Subcutaneous abdominal adipose tissue (tissue), 5 donors: ENCODE data around the gene PC.
"Not testable (repeated sequence)": the region's sequence is repeated elsewhere in the genome, so short reads cannot be mapped to it uniquely, and the experiment has no call there.

Source experiments
- H3K27ac ChIP-seq: one replicate; pipeline ENCODE4 v1.7.0; 2013; ENCODE audit warnings: low read depth, mild to moderate bottlenecking, inconsistent platforms, low read length, moderate library complexity
- H3K27me3 ChIP-seq, 5 donors: one replicate each; pipeline ENCODE4 v1.7.0; 2013; ENCODE audit warnings: low read length in 5 of 5, inconsistent platforms in 1 of 5; ENCODE audit not compliant: control insufficient read depth in 5 of 5, insufficient read depth in 4 of 5
- H3K36me3 ChIP-seq, 5 donors: one replicate each; pipeline ENCODE4 v1.7.0; 2013; ENCODE audit warnings: low read length in 5 of 5; ENCODE audit not compliant: control insufficient read depth in 5 of 5, insufficient read depth in 5 of 5
- H3K4me1 ChIP-seq, 5 donors: one replicate each; pipeline ENCODE4 v1.7.0; 2013; ENCODE audit warnings: low read length in 5 of 5, mild to moderate bottlenecking in 3 of 5, moderate library complexity in 1 of 5; ENCODE audit not compliant: control insufficient read depth in 5 of 5, insufficient read depth in 5 of 5
- H3K4me3 ChIP-seq, 5 donors: one replicate each; pipeline ENCODE4 v1.7.0; 2013; ENCODE audit warnings: low read length in 5 of 5, low read depth in 1 of 5
- H3K9ac ChIP-seq, 5 donors: one replicate each; pipeline ENCODE4 v1.7.0; 2013; ENCODE audit warnings: low read length in 5 of 5, mild to moderate bottlenecking in 4 of 5, moderate library complexity in 3 of 5
- H3K9me3 ChIP-seq, 5 donors: one replicate each; pipeline ENCODE4 v1.7.0; 2013; ENCODE audit warnings: low read length in 5 of 5; ENCODE audit not compliant: control insufficient read depth in 5 of 5
- donor health status: healthy.
- donor health status: healthy.
- donor health status: healthy.
- donor health status: healthy.
- donor health status: healthy.

The PC gene

DNA sequence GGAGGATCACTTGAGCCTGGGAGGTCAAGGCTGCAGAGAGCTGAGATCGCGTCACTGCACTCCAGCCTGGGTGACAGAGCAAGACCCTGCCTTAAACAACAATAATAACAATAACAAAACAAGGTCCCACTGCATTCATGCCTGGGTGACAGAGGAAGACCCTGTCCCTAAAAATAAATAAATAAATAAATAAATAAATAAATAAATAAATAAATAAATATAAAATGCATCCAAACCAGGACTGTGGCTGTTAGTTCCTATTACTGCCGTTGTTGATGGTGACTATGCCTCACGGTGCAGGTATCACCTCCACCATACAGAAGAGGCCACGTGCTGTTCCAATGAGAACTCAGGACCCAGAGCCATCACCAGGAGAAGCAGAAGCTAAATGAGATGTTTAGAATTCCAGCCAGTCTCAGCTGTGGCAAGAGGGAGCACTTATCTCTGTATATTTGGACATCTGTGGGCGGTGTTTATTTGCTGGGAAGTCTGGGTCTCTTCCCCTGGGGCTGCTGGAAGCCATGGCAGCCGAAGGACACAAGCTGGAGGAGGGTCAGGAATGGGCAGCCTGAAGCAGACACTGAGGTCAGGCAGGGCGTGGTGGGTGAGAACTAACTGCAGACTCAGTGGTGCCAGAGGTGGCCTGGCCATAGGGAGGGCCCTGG is 38.6 kb upstream of the PC start:
- no peak overlapping the region for H3K4me3 ChIP-seq
- no peaks in the 10 kb centered on the region for H3K9me3 ChIP-seq
- H3K9ac ChIP-seq = no peak overlapping the region
- H3K27me3 ChIP-seq = no peaks in the 10 kb centered on the region
- H3K36me3 ChIP-seq = no peaks in the 10 kb centered on the region
- H3K4me1 ChIP-seq = peaks cover 2 to 13% (median 9%) of the 10 kb centered on the region in 5 donors
- no peak overlapping the region for H3K27ac ChIP-seq

DNA sequence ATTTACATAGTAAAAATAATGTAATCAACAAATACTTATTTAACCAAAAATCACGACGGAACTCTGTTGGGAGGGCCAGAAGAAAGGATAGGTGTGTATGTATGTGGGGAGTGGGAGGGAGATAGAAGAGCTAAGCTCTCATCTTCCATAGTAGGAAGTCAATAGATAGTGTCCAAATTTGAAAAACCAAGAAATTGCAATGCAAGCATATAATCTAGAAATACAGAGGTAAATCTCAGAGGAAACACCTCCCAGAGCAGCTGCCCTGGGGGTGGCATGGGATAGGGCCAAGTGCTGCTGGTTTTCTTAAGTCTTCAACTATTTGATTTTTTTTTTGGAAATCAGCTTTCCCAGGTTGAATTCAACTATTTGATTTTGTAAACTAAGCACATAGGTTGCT is 33.9 kb upstream of the PC start:
- Histone ChIP-seq H3K27me3 (no peaks in the 10 kb centered on the region), H3K9ac (no peak overlapping the region), H3K4me1 (peaks cover 2 to 10% (median 9%) of the 10 kb centered on the region in 5 donors), H3K4me3 (no peak overlapping the region), H3K36me3 (no peaks in the 10 kb centered on the region), H3K9me3 (no peaks in the 10 kb centered on the region), H3K27ac (no peak overlapping the region)

DNA sequence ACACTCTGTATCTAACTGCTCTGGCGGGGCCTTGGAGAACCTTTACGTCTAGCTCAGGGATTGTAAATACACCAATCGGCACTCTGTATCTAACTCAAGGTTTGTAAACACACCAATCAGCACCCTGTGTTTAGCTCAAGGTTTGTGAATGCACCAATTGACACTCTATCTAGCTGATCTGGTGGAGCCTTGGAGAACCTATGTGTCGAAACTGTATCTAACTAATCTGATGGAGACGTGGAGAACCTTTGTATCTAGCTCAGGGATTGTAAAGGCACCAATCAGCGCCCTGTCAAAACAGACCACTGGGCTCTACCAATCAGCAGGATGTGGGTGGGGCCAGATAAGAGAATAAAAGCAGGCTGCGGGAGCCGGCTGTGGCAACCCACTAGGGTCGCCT is 31.2 kb upstream of the PC start:
- not testable (repeated sequence) for H3K4me3 ChIP-seq, H3K4me1 ChIP-seq, H3K9me3 ChIP-seq, H3K27me3 ChIP-seq, H3K27ac ChIP-seq, H3K9ac ChIP-seq, H3K36me3 ChIP-seq

DNA sequence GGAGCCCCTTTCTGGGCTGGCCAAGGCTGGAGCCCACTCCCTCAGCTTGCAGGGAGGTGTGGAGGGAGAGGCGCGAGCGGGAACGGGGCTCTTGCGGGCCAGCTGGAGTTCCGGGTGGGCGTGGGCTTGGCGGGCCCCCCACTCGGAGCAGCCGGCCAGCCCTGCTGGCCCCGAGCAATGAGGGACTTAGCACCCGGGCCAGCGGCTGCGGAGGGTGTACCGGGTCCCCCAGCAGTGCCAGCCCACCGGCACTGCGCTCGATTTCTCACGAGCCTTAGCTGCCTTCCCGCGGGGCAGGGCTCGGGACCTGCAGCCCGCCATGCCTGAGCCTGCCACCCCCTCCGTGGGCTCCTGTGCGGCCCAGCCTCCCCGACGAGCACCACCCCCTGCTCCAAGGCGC is 30.6 kb upstream of the PC start:
- H3K4me1 ChIP-seq = peaks cover under 1 to 15% (median 6%) of the 10 kb centered on the region in 5 donors
- H3K27ac ChIP-seq, H3K4me3 ChIP-seq, H3K9me3 ChIP-seq, H3K9ac ChIP-seq, H3K27me3 ChIP-seq, H3K36me3 ChIP-seq: not testable (repeated sequence)

DNA sequence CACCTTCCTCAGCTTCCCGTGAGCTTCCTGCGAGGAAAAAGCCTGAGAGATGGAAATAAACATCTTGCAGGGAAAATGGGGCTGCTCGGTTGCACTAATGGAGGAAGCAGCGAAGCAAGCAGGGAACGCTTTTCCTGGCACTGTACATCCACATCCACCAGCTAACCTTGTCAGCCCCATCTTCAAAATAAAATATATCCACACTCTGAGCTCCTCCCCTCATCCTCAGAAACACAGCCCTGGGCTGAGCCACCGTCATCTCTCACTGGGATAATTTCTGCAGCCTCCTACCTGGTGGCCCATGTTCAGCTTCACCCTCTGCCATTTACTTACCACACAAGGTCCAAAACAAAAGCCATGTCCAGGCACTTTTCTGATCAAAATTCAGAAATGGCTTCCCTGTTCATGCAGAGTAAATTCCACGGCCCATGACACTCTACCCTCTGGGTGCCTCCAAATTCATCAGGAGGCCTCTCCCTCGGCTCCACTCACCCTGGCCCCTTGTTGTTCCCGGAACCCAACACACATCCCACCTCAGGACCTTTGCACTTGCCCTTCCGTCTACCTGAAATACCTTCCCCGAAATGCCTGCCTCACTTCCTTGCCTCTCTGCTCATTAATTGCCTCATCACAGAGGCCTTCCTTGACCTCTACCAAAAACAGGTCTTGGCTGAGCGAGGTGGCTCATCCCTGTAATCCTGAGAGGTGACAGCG is 29.9 kb upstream of the PC start:
- Histone ChIP-seq H3K27me3 (no peaks in the 10 kb centered on the region), H3K4me1 (peaks cover 3 to 21% (median 6%) of the 10 kb centered on the region in 5 donors), H3K27ac (no peak overlapping the region), H3K4me3 (no peak overlapping the region), H3K9me3 (no peaks in the 10 kb centered on the region), H3K9ac (no peak overlapping the region), H3K36me3 (no peaks in the 10 kb centered on the region)

DNA sequence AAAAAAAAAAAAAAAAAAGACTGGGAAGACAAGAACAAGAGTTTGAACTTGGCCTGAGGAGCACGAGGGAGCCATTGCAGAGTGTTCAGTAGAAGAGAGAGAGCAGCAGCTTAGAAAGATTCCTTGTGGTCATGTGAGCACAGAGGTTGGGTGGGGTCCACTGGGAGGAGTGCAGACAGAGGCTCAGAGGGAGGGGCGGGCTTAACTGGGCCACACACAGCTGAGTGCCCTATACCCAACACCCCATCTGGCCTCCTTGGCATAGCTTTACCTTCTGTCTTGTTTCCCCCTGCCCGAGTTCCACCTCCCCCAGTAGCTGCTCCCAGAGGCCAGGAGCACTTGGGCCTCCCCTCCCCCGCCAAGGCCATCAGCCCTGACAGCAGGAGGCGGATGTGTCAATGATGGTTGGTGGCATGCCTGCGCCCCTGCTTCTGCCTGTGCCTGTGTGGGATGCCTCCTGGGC is 29.0 kb upstream of the PC start:
- no peaks in the 10 kb centered on the region for H3K27me3 ChIP-seq
- H3K36me3 ChIP-seq = no peaks in the 10 kb centered on the region
- peaks cover 3 to 24% (median 8%) of the 10 kb centered on the region in 5 donors for H3K4me1 ChIP-seq
- H3K9me3 ChIP-seq = no peaks in the 10 kb centered on the region
- H3K4me3 ChIP-seq = no peak overlapping the region
- no peak overlapping the region for H3K9ac ChIP-seq
- H3K27ac ChIP-seq = no peak overlapping the region

DNA sequence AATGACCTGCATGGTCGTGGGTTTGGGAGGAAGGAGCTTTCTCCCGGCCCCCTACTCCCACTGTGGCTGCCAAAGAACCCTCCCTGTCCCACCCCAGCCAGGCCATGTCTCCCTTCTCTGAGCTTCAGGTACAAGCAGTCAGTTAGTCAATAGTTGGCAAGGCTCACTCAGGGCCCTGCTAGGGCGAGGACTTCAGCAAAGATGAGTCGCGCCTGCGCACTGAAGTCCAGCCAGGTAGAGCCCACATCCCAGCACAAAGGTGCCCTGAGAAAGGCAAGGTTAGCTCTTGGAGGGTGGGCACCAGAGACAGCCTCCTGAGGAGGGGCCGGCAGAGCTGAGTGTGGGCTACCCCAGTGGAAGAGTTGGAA is 28.0 kb upstream of the PC start:
- H3K36me3 ChIP-seq = no peaks in the 10 kb centered on the region
- H3K27ac ChIP-seq = no peak overlapping the region
- no peaks in the 10 kb centered on the region for H3K27me3 ChIP-seq
- H3K4me3 ChIP-seq = no peak overlapping the region
- H3K4me1 ChIP-seq = peaks cover 3 to 34% (median 17%) of the 10 kb centered on the region in 5 donors
- H3K9ac ChIP-seq = no peak overlapping the region
- no peaks in the 10 kb centered on the region for H3K9me3 ChIP-seq

DNA sequence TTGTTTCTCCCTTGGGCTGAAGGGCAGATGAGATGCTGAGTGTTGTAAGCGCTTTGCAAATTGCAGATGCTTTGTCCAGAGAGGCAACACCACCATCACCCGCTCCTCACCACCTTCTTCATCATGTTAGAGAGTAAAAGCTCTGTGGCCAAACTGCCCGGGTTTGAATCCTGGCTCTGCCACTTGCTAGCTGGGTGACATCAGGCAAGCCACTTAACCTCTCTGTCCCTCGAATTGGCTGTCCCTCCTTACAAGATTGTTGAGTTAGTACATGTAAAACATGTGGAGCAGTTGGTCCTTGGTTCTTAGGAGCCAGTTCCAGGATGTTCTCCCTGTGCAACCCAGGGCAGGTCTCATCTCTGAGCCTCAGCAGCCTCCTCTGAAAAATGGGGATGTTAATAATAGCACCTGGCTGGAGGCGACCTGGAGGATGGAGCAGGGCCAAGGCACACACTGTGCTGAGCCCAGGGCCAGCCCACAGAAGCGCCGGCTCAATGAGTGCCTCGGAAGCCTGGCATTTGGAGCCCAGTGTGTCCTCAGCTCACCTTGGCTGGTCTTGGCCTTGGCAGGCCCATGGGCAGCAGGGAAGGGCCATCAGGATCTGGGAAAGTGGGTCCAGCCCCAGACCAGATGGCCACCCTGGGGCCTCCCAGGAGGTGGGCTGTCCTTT is 27.5 kb upstream of the PC start:
- Histone ChIP-seq H3K27me3 (no peaks in the 10 kb centered on the region), H3K4me3 (no peak overlapping the region), H3K4me1 (peaks cover 3 to 34% (median 18%) of the 10 kb centered on the region in 5 donors), H3K27ac (no peak overlapping the region), H3K36me3 (no peaks in the 10 kb centered on the region), H3K9me3 (no peaks in the 10 kb centered on the region), H3K9ac (no peak overlapping the region)

DNA sequence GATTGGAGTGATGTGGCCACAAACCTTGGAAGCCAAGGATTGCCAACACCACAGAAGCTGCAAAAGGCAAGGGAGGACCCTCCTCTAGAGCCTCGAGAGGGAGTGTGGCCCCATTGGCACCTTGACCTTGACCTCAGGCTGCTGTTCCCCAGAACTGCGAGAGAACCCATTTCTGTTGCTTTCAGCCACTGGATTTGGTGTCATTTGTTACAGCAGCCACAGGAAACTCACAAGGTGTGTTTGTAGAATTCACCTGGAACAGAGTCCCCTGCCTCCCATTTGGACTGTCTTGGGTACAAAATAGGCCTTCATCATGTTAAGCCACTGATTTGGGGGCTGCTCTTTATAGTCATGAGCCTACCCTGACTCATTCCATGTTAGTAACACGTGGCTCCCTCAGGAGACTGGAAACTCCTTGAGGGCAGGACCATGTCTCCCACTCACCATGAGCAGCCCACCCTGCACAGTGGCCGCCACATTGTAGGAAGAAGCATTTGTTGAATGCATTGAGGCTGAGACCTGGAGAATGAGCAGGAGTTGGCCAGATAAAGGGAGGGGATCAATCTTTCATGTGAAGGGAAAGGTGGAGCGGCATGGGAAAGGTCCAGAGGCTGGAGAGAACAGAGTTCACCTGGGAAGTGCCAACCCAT is 25.2 kb upstream of the PC start:
- Histone ChIP-seq H3K36me3 (no peaks in the 10 kb centered on the region), H3K4me1 (peaks cover 3 to 34% (median 18%) of the 10 kb centered on the region in 5 donors), H3K27ac (no peak overlapping the region), H3K4me3 (no peak overlapping the region), H3K9me3 (peaks cover 3 to 11% (median 7%) of the 10 kb centered on the region in 5 donors), H3K27me3 (no peaks in the 10 kb centered on the region), H3K9ac (no peak overlapping the region)
